IPS-11a (cell line): ENCODE measurements around the gene GGN.
A peak's percentile ranks its signal among the peaks of the same experiment; 100 is the strongest.
"Not testable (repeated sequence)": the region's sequence is repeated elsewhere in the genome, so short reads cannot be mapped to it uniquely, and the experiment has no call there.

Source experiments
- H3K4me3 ChIP-seq: one replicate; pipeline ENCODE4 v1.5.1; 2013; ENCODE audit warnings: low read depth, low read length, control low read depth

The GGN gene

GRCh38 chr19:38411898-38412297 is 24.1 kb upstream of the GGN start:
- H3K4me3 ChIP-seq, result not testable (repeated sequence)

GRCh38 chr19:38411041-38411712 is 23.3 kb upstream of the GGN start:
- H3K4me3 ChIP-seq, result no peak overlapping the region

GRCh38 chr19:38410407-38410806 is 22.6 kb upstream of the GGN start:
- H3K4me3 ChIP-seq, result not testable (repeated sequence)

- no peak overlapping the region for H3K4me3 ChIP-seq
These were observed 21.8 kb upstream of the GGN start for GRCh38 chr19:38409631-38410133.

- no peak overlapping the region for H3K4me3 ChIP-seq
These were observed 17.4 kb upstream of the GGN start for GRCh38 chr19:38405276-38405675.

GRCh38 chr19:38404858-38405257 is 17.0 kb upstream of the GGN start:
- no peak overlapping the region for H3K4me3 ChIP-seq

- H3K4me3 ChIP-seq, result peak within 1 kb of the TSS; percentile 47
These were observed 15.3 kb upstream of the GGN start, which contains the start of gene FAM98C for GRCh38 chr19:38402967-38403674. TSS of gene FAM98C (plus strand) at chr19:38403093. CDS start at chr19:38403154, 61 bp downstream.

- H3K4me3 ChIP-seq, result no peak overlapping the region
These were observed 14.8 kb upstream of the GGN start for GRCh38 chr19:38402623-38402966.

- H3K4me3 ChIP-seq, result no peak overlapping the region
These were observed 13.3 kb upstream of the GGN start for GRCh38 chr19:38401148-38401547.

- H3K4me3 ChIP-seq, result no peak overlapping the region
These were observed 12.5 kb upstream of the GGN start for GRCh38 chr19:38400361-38400760.

GRCh38 chr19:38399537-38399936 is 11.7 kb upstream of the GGN start:
- H3K4me3 ChIP-seq, result no peak overlapping the region

GRCh38 chr19:38399081-38399480 is 11.2 kb upstream of the GGN start:
- H3K4me3 ChIP-seq, result no peak overlapping the region

GRCh38 chr19:38395381-38396114 is 7.7 kb upstream of the GGN start:
- peak overlapping the region; percentile 21 for H3K4me3 ChIP-seq

- H3K4me3 ChIP-seq, result peak overlapping the region; percentile 6
These were observed 6.7 kb upstream of the GGN start for GRCh38 chr19:38394488-38394887.

- no peak overlapping the region for H3K4me3 ChIP-seq
These were observed 5.0 kb upstream of the GGN start for GRCh38 chr19:38392707-38393308.

- H3K4me3 ChIP-seq, result no peak overlapping the region
These were observed 4.2 kb upstream of the GGN start for GRCh38 chr19:38391911-38392464.

GRCh38 chr19:38389957-38390924 is 2.4 kb upstream of the GGN start:
- peak overlapping the region; percentile 78 for H3K4me3 ChIP-seq

GRCh38 chr19:38389101-38389925 is 1.5 kb upstream of the GGN start:
- H3K4me3 ChIP-seq, result peak overlapping the region; percentile 78
